ENCODE data around the gene NUMA1. TPM values are rescaled to one million over a fixed set of nuclear protein-coding genes. Genes with fewer than 3 reads are reported as not detected.

Gene NUMA1
- total RNA-seq, 1 donor from 2014 or later = 177 TPM

DNA sequence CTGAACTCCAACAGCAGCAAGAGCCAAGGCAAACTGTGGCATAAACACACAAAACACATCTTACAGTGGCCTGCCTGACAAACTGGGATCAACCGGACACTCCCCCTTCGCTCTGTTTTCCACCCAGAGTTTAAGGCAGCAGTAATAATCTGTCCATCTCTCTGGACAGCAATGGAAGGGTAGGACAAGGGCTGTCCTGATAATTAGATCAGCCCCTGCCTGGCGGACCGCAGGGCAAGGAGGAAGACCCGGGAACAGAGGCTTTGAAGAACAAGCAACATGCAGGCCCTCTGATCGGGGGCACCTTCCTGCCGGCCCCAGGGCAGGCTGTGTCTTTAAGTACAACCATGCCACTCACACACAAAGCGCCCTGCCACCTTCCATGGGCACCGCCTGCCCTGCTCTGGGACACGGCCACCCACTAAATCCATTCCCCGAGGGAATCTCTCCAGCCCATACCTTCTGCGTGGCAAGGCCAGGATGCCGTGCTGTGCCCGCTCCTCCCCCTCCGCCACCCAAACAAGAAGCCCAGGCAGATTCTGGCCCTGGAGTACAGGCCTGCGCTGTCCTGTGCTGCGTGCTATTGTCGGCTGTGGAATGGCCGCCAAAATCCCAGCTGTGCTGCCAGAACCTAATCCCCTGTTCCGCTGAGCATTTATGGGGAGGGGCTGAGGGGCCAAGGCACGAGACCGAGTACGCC lies 38.8 kb downstream of the NUMA1 start:
- Histone ChIP-seq H3K27ac (ENCODE audit: low read depth, low read length) (peak overlapping the region; percentile 97), H3K9me3 (ENCODE audit: control insufficient read depth in 3 of 3, low read length in 3 of 3) (no peaks in the 10 kb centered on the region), H3K4me1 (ENCODE audit: control insufficient read depth in 3 of 3, insufficient read depth in 3 of 3, low read length in 3 of 3) (peaks cover 43 to 44% (median 44%) of the 10 kb centered on the region in 3 donors), H3K4me3 (ENCODE audit: low read length in 3 of 3) (peak overlapping the region; percentile 90 to 95 (median 94)), H3K36me3 (ENCODE audit: control insufficient read depth in 3 of 3, insufficient read depth in 3 of 3, low read length in 3 of 3) (peaks cover 0 to 1% (median 0%) of the 10 kb centered on the region in 3 donors), H3K9ac (ENCODE audit: low read depth in 1 of 3, low read length in 3 of 3) (peak overlapping the region; percentile 86 to 99 (median 99)), H3K27me3 (ENCODE audit: control insufficient read depth in 3 of 3, insufficient read depth in 3 of 3, low read length in 3 of 3) (no peaks in the 10 kb centered on the region)

DNA sequence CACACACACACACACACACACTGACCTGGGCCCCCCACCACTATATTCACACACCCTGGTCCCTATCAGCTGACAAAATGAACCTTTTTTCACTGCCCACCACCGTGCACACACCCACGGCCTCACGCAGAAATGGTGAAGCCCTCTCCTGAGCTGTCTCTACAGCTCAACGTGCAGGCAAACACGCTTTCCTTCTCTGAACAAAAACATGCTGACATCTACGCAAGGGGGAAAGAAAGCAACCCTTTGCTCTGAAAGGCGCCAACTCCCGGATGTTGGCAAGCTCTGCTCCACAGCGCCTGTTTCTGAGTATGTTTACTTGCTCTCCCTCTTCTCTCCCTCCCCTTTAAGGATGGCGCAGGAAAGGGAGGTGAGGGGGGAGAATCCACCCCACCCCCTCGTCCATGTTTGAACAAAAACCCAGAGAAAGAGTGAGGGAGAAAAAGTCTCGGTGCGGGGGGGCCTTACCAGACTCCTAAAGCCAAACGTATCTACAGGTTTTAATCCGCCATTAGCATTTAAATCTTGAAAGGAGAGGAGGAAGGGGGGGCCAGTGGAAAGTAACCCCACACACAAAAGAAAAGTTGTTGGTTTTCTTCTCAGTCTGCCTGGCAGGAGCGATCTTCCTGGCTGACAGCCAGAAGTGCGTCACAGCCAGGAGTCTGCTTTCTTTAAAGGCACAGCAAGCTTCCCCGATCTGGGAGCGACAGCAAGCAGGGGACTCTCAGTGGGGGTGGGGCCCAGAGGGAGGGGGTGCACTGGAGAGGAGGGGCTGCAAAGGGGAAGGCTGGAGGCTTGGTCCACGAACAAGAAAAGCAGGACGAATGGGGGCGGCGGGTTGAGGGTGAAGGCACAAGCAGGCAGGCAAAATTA lies 39.6 kb downstream of the NUMA1 start:
- no peaks in the 10 kb centered on the region for H3K9me3 ChIP-seq (ENCODE audit: control insufficient read depth in 3 of 3, low read length in 3 of 3)
- H3K27ac ChIP-seq (ENCODE audit: low read depth, low read length) = peak overlapping the region; percentile 97
- peak overlapping the region; percentile 86 to 99 (median 99) for H3K9ac ChIP-seq (ENCODE audit: low read depth in 1 of 3, low read length in 3 of 3)
- H3K36me3 ChIP-seq (ENCODE audit: control insufficient read depth in 3 of 3, insufficient read depth in 3 of 3, low read length in 3 of 3) = peaks cover 0 to under 1% (median under 1%) of the 10 kb centered on the region in 3 donors
- H3K27me3 ChIP-seq (ENCODE audit: control insufficient read depth in 3 of 3, insufficient read depth in 3 of 3, low read length in 3 of 3) = no peaks in the 10 kb centered on the region
- H3K4me1 ChIP-seq (ENCODE audit: control insufficient read depth in 3 of 3, insufficient read depth in 3 of 3, low read length in 3 of 3) = peaks cover 51 to 52% (median 51%) of the 10 kb centered on the region in 3 donors
- H3K4me3 ChIP-seq (ENCODE audit: low read length in 3 of 3) = peak overlapping the region; percentile 90 to 95 (median 94)

DNA sequence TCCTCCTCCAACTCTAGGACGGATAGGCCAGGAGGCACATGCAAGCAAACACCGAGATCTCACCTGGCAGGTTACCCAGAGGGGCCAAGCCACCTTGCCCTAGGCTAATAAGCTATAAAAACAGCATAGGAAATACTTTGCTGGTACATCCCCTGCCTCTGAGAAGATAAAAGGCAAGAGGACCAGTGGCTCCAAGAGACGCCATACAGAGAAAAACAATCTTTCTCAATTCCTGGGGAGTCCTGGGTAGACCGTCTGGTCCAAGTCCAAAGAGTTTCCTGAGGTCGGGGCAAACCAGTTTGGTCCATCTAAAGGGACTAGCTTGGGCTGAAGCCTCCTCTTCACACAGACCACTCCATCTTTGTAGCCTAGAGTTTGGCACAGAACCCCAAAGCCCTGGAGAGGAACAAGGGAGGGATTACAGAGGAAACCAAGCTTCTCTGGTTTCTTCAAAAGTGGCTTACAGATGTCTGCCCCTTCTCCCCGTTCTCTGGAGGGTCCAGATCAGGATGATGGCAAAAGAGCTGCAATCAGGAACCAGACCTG lies 40.4 kb downstream of the NUMA1 start:
- peak overlapping the region; percentile 97 for H3K27ac ChIP-seq (ENCODE audit: low read depth, low read length)
- H3K4me1 ChIP-seq (ENCODE audit: control insufficient read depth in 3 of 3, insufficient read depth in 3 of 3, low read length in 3 of 3) = peaks cover 52 to 55% (median 53%) of the 10 kb centered on the region in 3 donors
- peak overlapping the region; percentile 86 to 99 (median 99) for H3K9ac ChIP-seq (ENCODE audit: low read depth in 1 of 3, low read length in 3 of 3)
- H3K9me3 ChIP-seq (ENCODE audit: control insufficient read depth in 3 of 3, low read length in 3 of 3) = no peaks in the 10 kb centered on the region
- H3K36me3 ChIP-seq (ENCODE audit: control insufficient read depth in 3 of 3, insufficient read depth in 3 of 3, low read length in 3 of 3) = peaks cover 6 to 7% (median 7%) of the 10 kb centered on the region in 3 donors
- no peaks in the 10 kb centered on the region for H3K27me3 ChIP-seq (ENCODE audit: control insufficient read depth in 3 of 3, insufficient read depth in 3 of 3, low read length in 3 of 3)
- peak overlapping the region; percentile 90 to 95 (median 94) for H3K4me3 ChIP-seq (ENCODE audit: low read length in 3 of 3)

DNA sequence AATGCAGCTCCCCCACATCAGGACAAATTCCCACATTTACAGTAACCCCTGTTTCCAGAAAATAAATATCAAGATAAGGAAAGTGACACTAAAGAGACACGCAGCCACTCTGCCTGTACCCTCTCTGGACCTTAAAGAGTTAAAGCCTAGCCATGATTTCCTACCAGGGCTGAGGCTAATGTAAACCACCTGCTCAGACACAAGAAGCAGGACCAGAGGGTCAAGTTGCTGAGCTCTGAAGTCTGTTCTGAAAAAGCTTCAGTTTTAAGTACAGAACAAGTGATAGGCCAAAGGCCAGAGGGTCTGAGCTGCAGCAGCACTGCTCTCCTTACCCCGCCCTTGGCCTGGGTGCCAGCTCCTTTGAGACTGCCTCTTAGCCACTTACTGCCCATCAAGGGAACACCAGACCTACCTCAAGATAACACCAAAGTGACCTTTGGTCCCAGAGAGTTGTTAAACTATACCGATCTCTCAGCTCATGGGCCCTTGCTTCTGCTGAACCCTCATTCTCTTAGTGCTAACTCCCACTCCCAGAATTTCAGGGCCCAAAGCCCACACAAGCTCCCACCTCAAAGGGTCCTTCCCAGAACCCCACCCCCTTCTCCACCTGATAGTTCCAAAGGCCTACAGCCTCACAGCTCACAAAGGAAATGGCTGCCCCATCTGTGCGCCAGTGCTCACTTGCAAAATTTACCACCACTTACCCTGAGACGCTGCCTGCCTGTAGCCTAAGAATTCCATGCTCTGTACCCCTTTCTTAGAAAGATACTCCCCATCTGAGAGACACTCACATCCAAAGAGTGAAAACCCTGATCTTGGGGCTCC lies 41.1 kb downstream of the NUMA1 start:
- H3K36me3 ChIP-seq (ENCODE audit: control insufficient read depth in 3 of 3, insufficient read depth in 3 of 3, low read length in 3 of 3) = peaks cover 6 to 12% (median 9%) of the 10 kb centered on the region in 3 donors
- H3K27ac ChIP-seq (ENCODE audit: low read depth, low read length) = peak overlapping the region; percentile 97
- H3K4me3 ChIP-seq (ENCODE audit: low read length in 3 of 3) = peak overlapping the region; percentile 90 to 95 (median 94)
- H3K9me3 ChIP-seq (ENCODE audit: control insufficient read depth in 3 of 3, low read length in 3 of 3) = no peaks in the 10 kb centered on the region
- no peaks in the 10 kb centered on the region for H3K27me3 ChIP-seq (ENCODE audit: control insufficient read depth in 3 of 3, insufficient read depth in 3 of 3, low read length in 3 of 3)
- peaks cover 52 to 55% (median 53%) of the 10 kb centered on the region in 3 donors for H3K4me1 ChIP-seq (ENCODE audit: control insufficient read depth in 3 of 3, insufficient read depth in 3 of 3, low read length in 3 of 3)
- peak overlapping the region; percentile 86 to 99 (median 99) for H3K9ac ChIP-seq (ENCODE audit: low read depth in 1 of 3, low read length in 3 of 3)

DNA sequence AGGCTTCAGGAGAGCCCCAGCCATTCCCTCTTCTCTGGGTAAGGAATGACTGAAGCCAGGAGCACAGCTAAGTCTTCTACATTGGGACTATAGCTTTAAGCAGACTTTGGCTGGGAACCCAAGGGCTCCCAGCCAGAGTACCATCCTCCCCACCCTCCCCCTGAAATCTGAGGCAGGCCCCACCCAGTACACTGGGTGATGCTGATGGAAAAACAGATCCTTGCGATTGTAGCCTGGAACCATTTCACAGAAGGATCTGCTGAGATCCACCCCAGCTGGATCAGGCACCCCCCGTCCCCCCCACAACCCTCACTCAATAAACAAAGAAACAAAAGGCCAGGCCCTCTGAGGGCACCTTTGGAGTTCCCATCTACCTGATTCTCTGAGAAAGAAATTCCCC lies 41.9 kb downstream of the NUMA1 start:
- Histone ChIP-seq H3K27ac (ENCODE audit: low read depth, low read length) (peak overlapping the region; percentile 97), H3K27me3 (ENCODE audit: control insufficient read depth in 3 of 3, insufficient read depth in 3 of 3, low read length in 3 of 3) (no peaks in the 10 kb centered on the region), H3K4me1 (ENCODE audit: control insufficient read depth in 3 of 3, insufficient read depth in 3 of 3, low read length in 3 of 3) (peaks cover 52 to 55% (median 55%) of the 10 kb centered on the region in 3 donors), H3K9ac (ENCODE audit: low read depth in 1 of 3, low read length in 3 of 3) (peak overlapping the region; percentile 86 to 99 (median 99)), H3K4me3 (ENCODE audit: low read length in 3 of 3) (peak overlapping the region; percentile 90 to 95 (median 94)), H3K36me3 (ENCODE audit: control insufficient read depth in 3 of 3, insufficient read depth in 3 of 3, low read length in 3 of 3) (peaks cover 9 to 19% (median 16%) of the 10 kb centered on the region in 3 donors), H3K9me3 (ENCODE audit: control insufficient read depth in 3 of 3, low read length in 3 of 3) (no peaks in the 10 kb centered on the region)

DNA sequence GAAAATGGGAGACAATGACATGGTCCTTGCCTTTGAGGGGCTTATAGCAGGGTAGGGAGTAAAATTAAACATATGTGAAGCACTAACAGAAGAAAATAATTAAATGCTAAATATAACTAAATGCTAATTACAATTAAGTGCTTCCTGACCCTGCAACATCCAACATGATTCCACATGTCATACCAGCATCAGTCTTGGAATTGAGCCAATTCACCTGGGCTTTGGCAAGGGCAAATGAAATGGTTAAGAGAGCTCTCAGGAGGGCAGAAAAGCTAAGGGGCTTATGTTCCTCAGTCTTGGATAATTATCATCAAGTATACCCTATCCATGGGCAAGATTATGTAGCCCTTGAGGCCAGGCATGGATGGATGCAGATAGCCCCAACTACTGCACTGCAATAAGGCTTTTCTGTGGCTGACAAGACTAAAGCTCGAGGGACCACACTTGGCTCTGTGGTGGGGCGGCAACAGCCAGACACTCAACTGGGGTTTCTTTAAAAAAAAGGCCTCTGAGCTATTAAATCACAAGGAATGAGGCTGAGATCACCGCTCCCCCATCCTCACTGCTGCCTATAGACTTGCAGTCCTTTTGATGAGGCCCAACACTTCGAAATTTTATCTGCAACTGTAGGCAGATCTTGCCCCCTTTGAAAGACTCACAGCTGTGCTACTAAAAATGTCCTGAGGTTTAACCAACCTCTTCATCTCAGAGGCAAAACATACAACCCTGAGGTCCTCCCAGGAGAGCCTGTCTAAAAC lies 42.6 kb downstream of the NUMA1 start:
- H3K4me1 ChIP-seq (ENCODE audit: control insufficient read depth in 3 of 3, insufficient read depth in 3 of 3, low read length in 3 of 3) = peaks cover 52 to 59% (median 54%) of the 10 kb centered on the region in 3 donors
- no peaks in the 10 kb centered on the region for H3K9me3 ChIP-seq (ENCODE audit: control insufficient read depth in 3 of 3, low read length in 3 of 3)
- peak overlapping the region; percentile 97 for H3K27ac ChIP-seq (ENCODE audit: low read depth, low read length)
- peak overlapping the region; percentile 90 to 95 (median 94) for H3K4me3 ChIP-seq (ENCODE audit: low read length in 3 of 3)
- H3K9ac ChIP-seq (ENCODE audit: low read depth in 1 of 3, low read length in 3 of 3) = peak overlapping the region; percentile 66 to 99 (median 86)
- peaks cover 11 to 25% (median 21%) of the 10 kb centered on the region in 3 donors for H3K36me3 ChIP-seq (ENCODE audit: control insufficient read depth in 3 of 3, insufficient read depth in 3 of 3, low read length in 3 of 3)
- H3K27me3 ChIP-seq (ENCODE audit: control insufficient read depth in 3 of 3, insufficient read depth in 3 of 3, low read length in 3 of 3) = no peaks in the 10 kb centered on the region

DNA sequence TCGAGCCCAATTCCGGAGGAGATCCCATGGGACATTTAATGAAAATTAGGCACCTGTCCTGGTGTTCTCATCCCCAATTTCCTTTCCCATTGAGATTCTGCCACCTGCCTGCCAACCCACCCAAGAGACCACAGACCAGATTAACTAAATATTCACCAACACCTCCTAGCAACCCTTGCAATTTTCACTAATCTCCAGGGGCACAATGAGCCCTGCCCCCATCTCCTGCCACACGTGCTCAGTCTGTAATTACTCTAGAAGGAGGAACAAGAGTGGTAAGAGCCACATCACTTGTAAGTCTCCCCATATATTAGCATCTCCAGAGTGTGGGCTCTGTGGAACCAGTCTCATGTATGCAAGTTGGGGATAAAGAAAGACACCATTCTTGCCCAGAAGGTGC lies 43.7 kb downstream of the NUMA1 start:
- Histone ChIP-seq H3K27ac (ENCODE audit: low read depth, low read length) (no peak overlapping the region), H3K9me3 (ENCODE audit: control insufficient read depth in 3 of 3, low read length in 3 of 3) (no peaks in the 10 kb centered on the region), H3K27me3 (ENCODE audit: control insufficient read depth in 3 of 3, insufficient read depth in 3 of 3, low read length in 3 of 3) (no peaks in the 10 kb centered on the region), H3K4me1 (ENCODE audit: control insufficient read depth in 3 of 3, insufficient read depth in 3 of 3, low read length in 3 of 3) (peaks cover 42 to 48% (median 44%) of the 10 kb centered on the region in 3 donors), H3K4me3 (ENCODE audit: low read length in 3 of 3) (peak overlapping the region in 2 of 3 donors; percentile 24 to 48), H3K36me3 (ENCODE audit: control insufficient read depth in 3 of 3, insufficient read depth in 3 of 3, low read length in 3 of 3) (peaks cover 11 to 29% (median 21%) of the 10 kb centered on the region in 3 donors), H3K9ac (ENCODE audit: low read depth in 1 of 3, low read length in 3 of 3) (peak overlapping the region in 1 of 3 donors; percentile 17)

DNA sequence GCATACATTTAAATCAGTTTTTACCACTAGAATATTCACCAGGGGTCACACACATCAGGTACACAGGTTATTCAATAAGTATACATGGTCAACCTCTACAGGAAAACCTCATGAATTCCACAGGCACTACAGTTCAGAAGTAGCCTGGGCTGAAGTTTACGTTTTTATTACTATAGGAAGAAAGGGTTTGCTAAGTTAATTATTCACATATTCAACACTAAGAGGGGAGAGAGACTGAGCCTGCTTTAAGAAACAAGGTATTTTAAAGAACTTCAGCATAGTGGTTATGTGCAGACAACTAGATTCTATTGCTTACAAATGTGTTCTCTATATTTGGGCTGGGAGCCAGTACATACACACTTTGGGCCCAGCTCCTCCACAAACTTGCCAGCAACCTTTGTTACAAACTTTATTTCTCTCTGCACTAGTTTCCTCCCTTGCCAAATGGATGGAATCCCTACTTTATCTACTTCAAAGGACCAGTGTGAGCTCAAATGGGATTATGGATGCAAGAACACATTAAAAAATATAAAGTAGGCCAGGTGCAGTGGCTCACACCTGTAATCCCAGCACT lies 49.8 kb downstream of the NUMA1 start:
- Histone ChIP-seq H3K4me1 (ENCODE audit: control insufficient read depth in 3 of 3, insufficient read depth in 3 of 3, low read length in 3 of 3) (peaks cover 8 to 35% (median 25%) of the 10 kb centered on the region in 3 donors), H3K27me3 (ENCODE audit: control insufficient read depth in 3 of 3, insufficient read depth in 3 of 3, low read length in 3 of 3) (no peaks in the 10 kb centered on the region), H3K36me3 (ENCODE audit: control insufficient read depth in 3 of 3, insufficient read depth in 3 of 3, low read length in 3 of 3) (peaks cover 30 to 56% (median 38%) of the 10 kb centered on the region in 3 donors), H3K27ac (ENCODE audit: low read depth, low read length) (no peak overlapping the region), H3K4me3 (ENCODE audit: low read length in 3 of 3) (no peak overlapping the region), H3K9ac (ENCODE audit: low read depth in 1 of 3, low read length in 3 of 3) (no peak overlapping the region), H3K9me3 (ENCODE audit: control insufficient read depth in 3 of 3, low read length in 3 of 3) (no peaks in the 10 kb centered on the region)

Data from skeletal muscle tissue (tissue), 4 donors.